IPS DF 4.7 (cell line): Measurements from ENCODE around the gene USP36.
A peak's percentile ranks its signal among the peaks of the same experiment; 100 is the strongest.
"Not testable (repeated sequence)": the region's sequence is repeated elsewhere in the genome, so short reads cannot be mapped to it uniquely, and the experiment has no call there.

ENCODE experiments used
- DNase-seq: peaks from one replicate; pipeline ENCODE4 v3.0.0-alpha.2; 2013; ENCODE audit warnings: low spot score; ENCODE audit errors: extremely low read depth

The USP36 gene

GRCh38 chr17:78840780-78841611 is at the start of gene USP36:
Gene USP36, minus strand, starts transcription at chr17:78840814. Its CDS starts 4,451 bp downstream, at chr17:78836363.
- DNase-seq = peak; percentile 92

GRCh38 chr17:78890096-78890495 is 49.5 kb upstream of the USP36 start:
- DNase-seq = not testable (repeated sequence)

- no peak for DNase-seq
These were observed 48.9 kb upstream of the USP36 start for GRCh38 chr17:78889531-78889930.

GRCh38 chr17:78888941-78889518 is 48.4 kb upstream of the USP36 start:
- DNase-seq = no peak

GRCh38 chr17:78886954-78887353 is 46.3 kb upstream of the USP36 start:
- no peak for DNase-seq

GRCh38 chr17:78885956-78886355 is 45.3 kb upstream of the USP36 start:
- DNase-seq = no peak

GRCh38 chr17:78884876-78885667 is 44.5 kb upstream of the USP36 start:
- DNase-seq = no peak

GRCh38 chr17:78884148-78884825 is 43.7 kb upstream of the USP36 start:
- no peak for DNase-seq

- no peak for DNase-seq
These were observed 43.0 kb upstream of the USP36 start for GRCh38 chr17:78883533-78884131.

GRCh38 chr17:78883089-78883532 is 42.5 kb upstream of the USP36 start:
- no peak for DNase-seq

GRCh38 chr17:78882540-78883088 is 42.0 kb upstream of the USP36 start:
- DNase-seq = no peak

GRCh38 chr17:78879635-78880186 is 39.1 kb upstream of the USP36 start:
- DNase-seq = no peak

- DNase-seq = no peak
These were observed 38.4 kb upstream of the USP36 start for GRCh38 chr17:78878871-78879527.

- DNase-seq = no peak
These were observed 37.6 kb upstream of the USP36 start for GRCh38 chr17:78878261-78878660.

- not testable (repeated sequence) for DNase-seq
These were observed 36.4 kb upstream of the USP36 start for GRCh38 chr17:78876954-78877517.

GRCh38 chr17:78876094-78876597 is 35.5 kb upstream of the USP36 start:
- DNase-seq = no peak

- DNase-seq = no peak
These were observed 34.9 kb upstream of the USP36 start for GRCh38 chr17:78875363-78876093.

GRCh38 chr17:78873519-78874340 is 33.1 kb upstream of the USP36 start:
- DNase-seq = no peak
